HepG2 (cell line): Measurements from ENCODE around the gene TNXB.

ENCODE experiments used
- CTCF ChIP-seq: sonication (generic); formaldehyde crosslinking; IDR thresholded peaks from 2 replicates; pipeline ENCODE4 v1.5.0; 2020; ENCODE audit warnings: mild to moderate bottlenecking, missing genetic modification reagents, moderate library complexity
- ELF1 ChIP-seq: sonication (generic); formaldehyde crosslinking; IDR thresholded peaks from 2 replicates; pipeline ENCODE4 v1.4.0; 2020; ENCODE audit warnings: missing genetic modification reagents
- JUN ChIP-seq: sonication (generic); formaldehyde crosslinking; IDR thresholded peaks from 2 replicates; pipeline ENCODE4 v1.4.0; 2020; ENCODE audit warnings: mild to moderate bottlenecking, missing genetic modification reagents
- MYNN ChIP-seq: sonication (generic); formaldehyde crosslinking; IDR thresholded peaks from 2 replicates; pipeline ENCODE4 v1.4.0; 2020; ENCODE audit warnings: mild to moderate bottlenecking, low read depth, missing genetic modification reagents
- SETDB1 ChIP-seq: sonication (generic); formaldehyde crosslinking; IDR thresholded peaks from 2 replicates; pipeline ENCODE4 v1.5.1; 2020; ENCODE audit warnings: missing genetic modification reagents, mild to moderate bottlenecking, borderline replicate concordance
- ZNF10 ChIP-seq: sonication (generic); formaldehyde crosslinking; IDR thresholded peaks from 2 replicates; pipeline ENCODE4 v1.4.0; 2020; ENCODE audit warnings: mild to moderate bottlenecking, low read depth, missing genetic modification reagents, borderline replicate concordance
- ZNF274 ChIP-seq: sonication (generic); formaldehyde crosslinking; IDR thresholded peaks from 2 replicates; pipeline ENCODE4 v1.5.1; 2020; ENCODE audit warnings: mild to moderate bottlenecking, missing genetic modification reagents
- ZNF282 ChIP-seq: fragments of 450-650 bp; IDR thresholded peaks from 2 replicates; pipeline ENCODE4 v1.6.1; 2018; ENCODE audit not compliant: partially characterized antibody
- ZNF660 ChIP-seq: sonication (generic); formaldehyde crosslinking; IDR thresholded peaks from 2 replicates; pipeline ENCODE4 v1.5.1; 2020; ENCODE audit warnings: mild to moderate bottlenecking, low read depth, missing genetic modification reagents, borderline replicate concordance
- TF ChIP-seq, protein P1 (sequence below): fragments of 450-650 bp; IDR thresholded peaks from 2 replicates; pipeline ENCODE4 v1.6.1; 2016
- TF ChIP-seq, protein P2 (sequence below): sonication (generic); formaldehyde crosslinking; IDR thresholded peaks from 2 replicates; pipeline ENCODE4 v1.5.1; 2020; ENCODE audit warnings: missing genetic modification reagents, mild to moderate bottlenecking, borderline replicate concordance
- TF ChIP-seq, protein P3 (sequence below): sonication (generic); formaldehyde crosslinking; IDR thresholded peaks from 2 replicates; pipeline ENCODE4 v1.4.0; 2020; ENCODE audit warnings: missing genetic modification reagents

GRCh38 chr6:32057966-32058365 is 51.2 kb downstream of the TNXB start:
- no peak for TF ChIP-seq JUN
- TF ChIP-seq, protein P1, sequence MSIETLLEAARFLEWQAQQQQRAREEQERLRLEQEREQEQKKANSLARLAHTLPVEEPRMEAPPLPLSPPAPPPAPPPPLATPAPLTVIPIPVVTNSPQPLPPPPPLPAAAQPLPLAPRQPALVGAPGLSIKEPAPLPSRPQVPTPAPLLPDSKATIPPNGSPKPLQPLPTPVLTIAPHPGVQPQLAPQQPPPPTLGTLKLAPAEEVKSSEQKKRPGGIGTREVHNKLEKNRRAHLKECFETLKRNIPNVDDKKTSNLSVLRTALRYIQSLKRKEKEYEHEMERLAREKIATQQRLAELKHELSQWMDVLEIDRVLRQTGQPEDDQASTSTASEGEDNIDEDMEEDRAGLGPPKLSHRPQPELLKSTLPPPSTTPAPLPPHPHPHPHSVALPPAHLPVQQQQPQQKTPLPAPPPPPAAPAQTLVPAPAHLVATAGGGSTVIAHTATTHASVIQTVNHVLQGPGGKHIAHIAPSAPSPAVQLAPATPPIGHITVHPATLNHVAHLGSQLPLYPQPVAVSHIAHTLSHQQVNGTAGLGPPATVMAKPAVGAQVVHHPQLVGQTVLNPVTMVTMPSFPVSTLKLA, result no peak
- TF ChIP-seq, protein P2, sequence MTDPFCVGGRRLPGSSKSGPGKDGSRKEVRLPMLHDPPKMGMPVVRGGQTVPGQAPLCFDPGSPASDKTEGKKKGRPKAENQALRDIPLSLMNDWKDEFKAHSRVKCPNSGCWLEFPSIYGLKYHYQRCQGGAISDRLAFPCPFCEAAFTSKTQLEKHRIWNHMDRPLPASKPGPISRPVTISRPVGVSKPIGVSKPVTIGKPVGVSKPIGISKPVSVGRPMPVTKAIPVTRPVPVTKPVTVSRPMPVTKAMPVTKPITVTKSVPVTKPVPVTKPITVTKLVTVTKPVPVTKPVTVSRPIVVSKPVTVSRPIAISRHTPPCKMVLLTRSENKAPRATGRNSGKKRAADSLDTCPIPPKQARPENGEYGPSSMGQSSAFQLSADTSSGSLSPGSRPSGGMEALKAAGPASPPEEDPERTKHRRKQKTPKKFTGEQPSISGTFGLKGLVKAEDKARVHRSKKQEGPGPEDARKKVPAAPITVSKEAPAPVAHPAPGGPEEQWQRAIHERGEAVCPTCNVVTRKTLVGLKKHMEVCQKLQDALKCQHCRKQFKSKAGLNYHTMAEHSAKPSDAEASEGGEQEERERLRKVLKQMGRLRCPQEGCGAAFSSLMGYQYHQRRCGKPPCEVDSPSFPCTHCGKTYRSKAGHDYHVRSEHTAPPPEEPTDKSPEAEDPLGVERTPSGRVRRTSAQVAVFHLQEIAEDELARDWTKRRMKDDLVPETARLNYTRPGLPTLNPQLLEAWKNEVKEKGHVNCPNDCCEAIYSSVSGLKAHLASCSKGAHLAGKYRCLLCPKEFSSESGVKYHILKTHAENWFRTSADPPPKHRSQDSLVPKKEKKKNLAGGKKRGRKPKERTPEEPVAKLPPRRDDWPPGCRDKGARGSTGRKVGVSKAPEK (CRISPR knock-in tag), result no peak
- TF ChIP-seq CTCF (CRISPR knock-in tag), result no peak
- no peak for TF ChIP-seq ZNF274
- TF ChIP-seq, protein P3, sequence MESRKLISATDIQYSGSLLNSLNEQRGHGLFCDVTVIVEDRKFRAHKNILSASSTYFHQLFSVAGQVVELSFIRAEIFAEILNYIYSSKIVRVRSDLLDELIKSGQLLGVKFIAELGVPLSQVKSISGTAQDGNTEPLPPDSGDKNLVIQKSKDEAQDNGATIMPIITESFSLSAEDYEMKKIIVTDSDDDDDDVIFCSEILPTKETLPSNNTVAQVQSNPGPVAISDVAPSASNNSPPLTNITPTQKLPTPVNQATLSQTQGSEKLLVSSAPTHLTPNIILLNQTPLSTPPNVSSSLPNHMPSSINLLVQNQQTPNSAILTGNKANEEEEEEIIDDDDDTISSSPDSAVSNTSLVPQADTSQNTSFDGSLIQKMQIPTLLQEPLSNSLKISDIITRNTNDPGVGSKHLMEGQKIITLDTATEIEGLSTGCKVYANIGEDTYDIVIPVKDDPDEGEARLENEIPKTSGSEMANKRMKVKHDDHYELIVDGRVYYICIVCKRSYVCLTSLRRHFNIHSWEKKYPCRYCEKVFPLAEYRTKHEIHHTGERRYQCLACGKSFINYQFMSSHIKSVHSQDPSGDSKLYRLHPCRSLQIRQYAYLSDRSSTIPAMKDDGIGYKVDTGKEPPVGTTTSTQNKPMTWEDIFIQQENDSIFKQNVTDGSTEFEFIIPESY, result no peak
- TF ChIP-seq ZNF660, result no peak
- no peak for TF ChIP-seq MYNN
- no peak for TF ChIP-seq SETDB1 (CRISPR knock-in tag)
- TF ChIP-seq ZNF10 (CRISPR knock-in tag), result no peak
- no peak for TF ChIP-seq ZNF282
- no peak for TF ChIP-seq ELF1 (CRISPR knock-in tag)
